Measurements from ENCODE around the gene HOXC4.

DNA sequence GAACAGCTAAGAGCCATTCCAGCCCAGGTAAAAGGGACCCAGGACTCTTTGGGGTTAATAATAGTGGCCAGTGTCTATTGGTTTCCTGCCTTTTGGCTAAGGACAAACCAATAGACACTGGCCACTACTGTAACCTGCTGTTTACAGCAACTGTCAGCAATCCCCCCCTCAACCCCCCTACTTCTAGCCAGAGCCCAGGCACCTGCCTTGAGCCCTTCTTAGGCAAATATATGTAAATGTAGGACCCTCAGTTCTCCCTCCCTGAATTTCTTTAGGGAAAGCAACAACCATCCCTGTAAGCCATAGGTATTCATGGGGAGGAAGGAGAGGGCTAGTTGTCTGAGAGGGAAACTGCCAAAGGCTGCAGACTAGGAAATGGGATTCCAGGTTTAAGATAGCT is 22.3 kb downstream of the HOXC4 start:
- TF ChIP-seq, protein P1, sequence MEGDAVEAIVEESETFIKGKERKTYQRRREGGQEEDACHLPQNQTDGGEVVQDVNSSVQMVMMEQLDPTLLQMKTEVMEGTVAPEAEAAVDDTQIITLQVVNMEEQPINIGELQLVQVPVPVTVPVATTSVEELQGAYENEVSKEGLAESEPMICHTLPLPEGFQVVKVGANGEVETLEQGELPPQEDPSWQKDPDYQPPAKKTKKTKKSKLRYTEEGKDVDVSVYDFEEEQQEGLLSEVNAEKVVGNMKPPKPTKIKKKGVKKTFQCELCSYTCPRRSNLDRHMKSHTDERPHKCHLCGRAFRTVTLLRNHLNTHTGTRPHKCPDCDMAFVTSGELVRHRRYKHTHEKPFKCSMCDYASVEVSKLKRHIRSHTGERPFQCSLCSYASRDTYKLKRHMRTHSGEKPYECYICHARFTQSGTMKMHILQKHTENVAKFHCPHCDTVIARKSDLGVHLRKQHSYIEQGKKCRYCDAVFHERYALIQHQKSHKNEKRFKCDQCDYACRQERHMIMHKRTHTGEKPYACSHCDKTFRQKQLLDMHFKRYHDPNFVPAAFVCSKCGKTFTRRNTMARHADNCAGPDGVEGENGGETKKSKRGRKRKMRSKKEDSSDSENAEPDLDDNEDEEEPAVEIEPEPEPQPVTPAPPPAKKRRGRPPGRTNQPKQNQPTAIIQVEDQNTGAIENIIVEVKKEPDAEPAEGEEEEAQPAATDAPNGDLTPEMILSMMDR (IDR thresholded peaks at IDR 0.05; ENCODE audit: insufficient read depth, low read depth, low read length) = no peak
- no peak for TF ChIP-seq EZH2 (IDR thresholded peaks at IDR 0.05; ENCODE audit: insufficient read depth, low read length)
